HG02610 (cell line): ENCODE results near the gene CA7.

ENCODE experiments used
- ATAC-seq: cut with Tn5 transposase; IDR thresholded peaks from one replicate; pipeline ENCODE4 v1.9.1; 2021; ENCODE audit warnings: mild to moderate bottlenecking, moderate library complexity; ENCODE audit not compliant: unreplicated experiment

The CA7 gene

DNA sequence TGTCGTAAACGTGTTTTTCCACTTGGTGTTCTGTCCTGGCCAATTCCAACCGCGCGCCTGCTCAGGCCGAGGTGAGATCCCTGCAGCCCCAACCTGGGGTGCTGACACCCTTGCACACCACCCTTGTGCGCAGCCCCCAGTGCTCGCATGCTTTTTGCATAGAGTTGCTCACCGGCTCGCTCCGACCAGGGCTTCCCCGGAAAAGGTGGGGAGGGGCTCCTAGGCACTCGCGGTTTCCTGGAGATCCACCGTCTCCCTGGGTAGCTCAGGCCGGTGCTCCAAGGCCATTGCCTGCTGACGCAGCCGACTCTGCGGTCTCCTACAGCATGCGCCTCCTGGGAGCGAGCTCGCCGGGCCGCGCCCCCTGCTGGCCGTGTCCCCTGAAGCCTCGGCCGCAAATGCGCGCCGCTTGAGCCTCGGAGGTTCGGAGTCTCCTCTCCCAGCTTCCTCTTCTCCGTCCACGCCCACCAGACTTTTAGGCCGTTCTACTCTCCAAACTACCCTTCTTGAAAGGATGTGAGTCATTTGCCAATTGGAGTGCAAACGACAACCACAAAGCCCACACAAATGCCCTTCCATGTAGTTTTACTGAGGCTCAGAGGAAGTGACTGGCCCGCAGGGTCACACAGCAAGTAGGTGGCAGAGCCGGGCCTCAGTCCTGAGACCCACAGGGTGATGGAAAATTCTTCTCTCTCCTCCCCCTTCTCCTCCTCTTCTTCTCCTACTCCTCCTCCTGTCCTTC lies 28.9 kb downstream of the CA7 start:
- peak; percentile 87 for ATAC-seq

DNA sequence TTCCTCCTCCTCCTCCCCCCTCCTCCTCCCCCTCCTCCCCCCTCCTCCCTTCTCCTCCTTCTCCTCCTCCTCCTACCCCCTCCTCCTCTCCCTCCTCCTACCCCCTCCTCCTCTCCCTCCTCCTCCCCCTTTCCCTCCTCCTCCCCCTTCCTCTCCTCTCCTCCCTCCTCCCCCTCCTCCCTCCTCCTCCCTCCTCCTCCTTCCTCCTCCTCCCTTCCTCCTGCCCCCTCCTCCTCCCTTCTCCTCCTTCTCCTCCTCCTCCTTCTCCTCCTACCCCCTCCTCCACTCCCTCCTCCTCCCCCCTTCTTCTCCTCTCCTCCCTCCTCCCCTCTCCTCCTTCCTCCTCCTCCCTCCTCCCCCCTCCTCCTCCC lies 29.5 kb downstream of the CA7 start:
- no peak for ATAC-seq

DNA sequence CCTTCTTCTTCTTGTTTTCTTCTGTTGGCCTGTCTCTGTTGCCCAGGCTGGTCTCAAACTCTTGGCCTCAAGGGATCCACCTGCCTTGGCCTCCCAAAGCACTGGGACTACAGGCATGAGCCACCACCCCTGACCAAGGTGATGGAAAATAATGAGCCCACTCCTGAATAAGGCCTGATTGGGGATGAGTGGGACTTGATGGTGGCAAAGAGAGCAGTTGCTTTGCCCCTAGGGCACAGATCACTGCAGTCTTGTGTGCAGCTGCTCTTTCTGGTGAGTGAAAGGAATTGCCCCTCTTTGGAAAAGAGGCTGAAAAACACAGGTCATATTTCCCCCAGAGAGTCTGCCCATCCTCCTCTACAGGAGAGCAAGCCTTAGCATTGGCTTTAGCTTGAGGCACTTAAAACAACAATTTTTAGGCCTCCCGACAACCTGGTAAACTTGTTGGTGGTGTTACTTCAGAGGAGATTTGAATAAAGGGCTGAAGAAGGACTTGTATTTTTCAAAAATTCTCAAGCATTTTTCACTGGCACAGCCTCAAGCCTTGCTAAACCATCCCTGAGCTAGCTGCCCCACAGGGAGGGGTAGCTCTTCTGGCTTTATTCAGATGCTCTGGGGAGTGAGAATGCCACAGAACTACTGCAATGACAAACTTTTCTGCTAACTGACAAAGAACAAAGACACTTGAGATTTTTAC lies 30.0 kb downstream of the CA7 start:
- ATAC-seq: no peak

DNA sequence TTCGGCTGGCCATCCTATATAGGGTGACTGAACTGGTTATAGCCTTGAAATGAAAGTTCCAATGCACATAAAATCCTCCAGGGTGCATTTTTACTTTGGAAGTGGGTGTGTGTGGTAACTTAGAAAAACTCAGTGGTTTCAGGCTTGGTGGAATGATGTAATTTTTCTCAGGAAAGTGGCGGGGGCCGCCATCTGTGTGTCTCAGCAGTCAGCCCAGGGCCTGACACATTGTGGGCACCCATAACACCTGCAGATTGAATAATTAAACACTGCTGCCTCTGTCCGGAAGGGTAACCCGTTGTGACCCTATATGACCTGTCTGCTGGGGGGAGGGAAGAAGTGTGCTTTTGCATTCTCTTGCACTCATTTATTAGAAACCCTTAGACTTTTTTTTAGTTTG lies 33.9 kb downstream of the CA7 start:
- ATAC-seq: no peak

DNA sequence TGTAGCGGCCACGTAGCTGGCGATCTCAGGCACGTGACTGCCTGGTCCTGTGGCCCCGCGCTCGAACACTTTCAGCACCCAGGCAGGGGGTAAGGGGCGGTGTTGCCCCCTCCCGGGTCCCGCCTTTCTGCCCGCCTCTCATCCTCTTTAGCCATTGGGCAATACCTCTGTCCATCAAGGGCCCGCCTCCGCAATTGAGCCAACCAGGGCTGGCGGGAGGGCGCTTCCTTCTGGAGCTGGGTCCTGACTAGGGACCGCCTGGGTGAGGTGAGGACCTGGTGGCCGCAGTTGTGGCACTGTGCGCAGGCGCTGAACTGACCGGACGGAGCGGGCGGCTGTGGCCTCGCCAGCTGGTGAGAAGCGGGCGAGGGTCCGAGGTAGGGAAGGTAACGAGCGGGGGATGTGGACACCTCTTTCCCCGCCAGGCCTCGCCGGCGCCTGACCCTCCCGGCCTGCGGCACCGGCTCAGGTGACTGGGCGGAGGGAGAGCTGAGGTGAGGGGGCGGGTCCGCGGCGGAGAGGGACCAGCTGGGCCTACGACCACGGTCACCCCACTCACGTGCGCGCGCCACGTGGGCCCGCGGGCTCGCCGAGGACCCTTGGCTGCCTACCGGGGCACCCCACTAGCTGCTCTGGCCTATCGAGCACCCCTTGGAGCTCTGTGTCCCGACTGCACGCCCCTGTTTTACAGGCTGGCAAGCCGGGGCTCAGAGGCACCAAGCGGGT lies 36.2 kb downstream of the CA7 start, which contains the start of gene PDP2:
Gene PDP2 (plus strand): TSS at position 228 of the 726 bp plus-strand sequence. CDS start 3,770 bp downstream, outside the sequence.
- peak; percentile 95 for ATAC-seq

DNA sequence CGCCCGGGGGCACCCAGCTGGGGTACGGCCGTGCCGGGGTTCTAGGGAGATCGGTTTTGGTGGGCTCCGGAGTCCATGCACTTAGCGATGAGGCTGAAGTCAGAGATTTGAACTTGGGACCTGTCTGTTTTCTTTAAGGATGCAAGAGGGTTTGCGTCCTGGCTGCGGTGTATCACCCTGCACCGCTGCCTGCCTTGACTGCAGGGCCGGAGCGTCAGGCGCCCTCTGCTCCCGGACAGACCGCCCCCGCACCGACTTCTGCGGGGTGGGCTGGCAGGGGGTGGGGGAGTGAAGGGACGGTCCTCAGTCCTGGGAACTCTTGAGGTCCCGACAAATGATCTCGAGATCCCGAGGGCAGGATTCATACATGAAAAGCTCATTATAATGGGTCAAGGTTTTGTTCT lies 36.8 kb downstream of the CA7 start:
- no peak for ATAC-seq

DNA sequence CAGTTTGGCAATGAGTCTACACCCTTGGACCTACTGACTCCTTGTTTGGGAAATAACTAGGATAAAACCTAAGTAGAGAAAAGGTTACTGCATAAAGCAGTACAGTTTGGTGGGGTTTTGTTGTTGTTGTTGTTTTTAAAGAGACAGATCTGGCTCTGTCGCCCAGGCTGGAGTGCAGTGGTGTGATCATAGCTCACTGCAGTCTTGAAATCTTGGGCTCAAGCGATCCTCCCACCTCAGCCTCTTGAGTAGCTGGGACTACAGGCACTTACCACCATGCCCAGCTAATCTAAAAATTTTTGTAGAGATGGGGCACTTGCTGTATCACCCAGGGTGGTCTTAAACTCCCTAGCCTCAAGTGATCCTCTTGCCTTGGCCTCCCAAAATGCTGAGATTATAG lies 37.3 kb downstream of the CA7 start:
- no peak for ATAC-seq

DNA sequence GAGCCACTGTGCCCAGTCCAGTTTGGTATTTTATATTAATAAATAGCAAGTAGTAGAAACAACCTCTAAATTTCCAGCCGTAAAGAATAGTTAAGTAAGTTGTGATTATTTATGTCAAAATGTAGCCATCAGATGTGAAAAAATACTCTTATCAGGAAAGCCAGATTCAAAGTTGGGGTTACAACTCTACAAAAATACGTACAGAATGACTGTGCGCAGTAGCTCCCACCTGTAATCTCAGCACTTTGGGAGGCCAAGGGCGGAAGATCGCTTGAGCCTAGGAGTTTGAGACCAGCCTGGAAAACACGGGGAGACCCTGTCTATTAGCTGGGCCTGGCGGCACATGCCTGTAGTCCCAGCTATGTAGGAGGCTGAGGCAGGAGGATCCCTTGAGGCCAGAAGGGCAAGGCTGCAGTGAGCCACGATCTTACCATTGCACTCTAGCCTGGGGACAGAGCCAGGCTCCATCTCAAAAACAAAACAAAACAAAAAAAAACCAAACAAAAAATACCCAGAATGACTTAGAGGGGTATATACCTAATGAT lies 37.8 kb downstream of the CA7 start:
- ATAC-seq: no peak

DNA sequence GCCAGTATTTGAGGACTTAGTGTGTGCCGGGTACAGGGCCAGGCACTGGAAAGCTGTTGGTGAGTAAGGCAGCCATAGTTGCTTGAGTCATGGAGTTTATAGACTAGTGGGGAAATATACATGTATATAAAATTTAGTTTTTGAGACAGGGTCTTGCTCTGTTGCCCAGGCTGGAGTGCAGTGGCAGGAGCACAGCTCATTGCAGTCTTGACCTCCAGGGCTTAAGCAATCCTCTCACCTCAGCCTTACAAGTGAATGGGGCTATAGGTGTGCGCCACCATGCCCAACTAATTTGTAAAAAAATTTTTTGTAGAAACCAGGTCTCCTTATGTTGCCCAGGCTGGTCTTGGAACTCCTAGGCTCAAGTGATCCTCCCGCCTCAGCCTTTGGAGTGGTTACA lies 38.5 kb downstream of the CA7 start:
- ATAC-seq: no peak

DNA sequence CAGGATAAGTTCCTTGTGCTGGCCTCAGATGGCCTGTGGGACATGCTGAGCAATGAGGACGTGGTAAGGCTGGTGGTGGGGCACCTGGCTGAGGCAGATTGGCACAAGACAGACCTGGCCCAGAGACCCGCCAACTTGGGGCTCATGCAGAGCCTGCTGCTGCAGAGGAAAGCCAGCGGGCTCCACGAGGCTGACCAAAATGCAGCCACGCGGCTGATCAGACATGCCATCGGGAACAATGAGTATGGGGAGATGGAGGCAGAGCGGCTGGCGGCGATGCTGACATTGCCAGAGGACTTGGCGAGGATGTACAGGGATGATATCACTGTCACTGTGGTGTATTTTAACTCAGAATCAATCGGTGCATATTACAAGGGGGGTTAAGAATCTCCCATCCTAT lies 41.3 kb downstream of the CA7 start:
- ATAC-seq: no peak

DNA sequence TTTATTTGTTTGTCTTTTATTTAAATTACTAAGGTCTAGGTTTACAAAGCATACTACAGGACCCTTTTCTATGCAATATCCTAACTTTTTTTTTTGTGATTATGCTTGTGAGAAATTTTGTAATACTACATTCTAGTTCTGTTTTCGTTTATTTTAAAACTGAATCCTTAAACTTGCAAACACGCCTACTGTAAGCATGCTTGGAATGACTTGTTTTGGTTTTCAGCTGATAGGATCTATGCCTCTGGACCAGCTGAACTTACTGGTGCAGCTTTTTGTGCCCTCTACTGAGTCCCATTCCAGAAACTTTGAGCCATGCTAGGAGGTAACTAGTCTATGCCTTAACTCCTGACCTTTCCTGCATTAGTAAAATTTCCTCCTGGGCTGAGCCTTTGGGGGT lies 42.1 kb downstream of the CA7 start:
- ATAC-seq: no peak

DNA sequence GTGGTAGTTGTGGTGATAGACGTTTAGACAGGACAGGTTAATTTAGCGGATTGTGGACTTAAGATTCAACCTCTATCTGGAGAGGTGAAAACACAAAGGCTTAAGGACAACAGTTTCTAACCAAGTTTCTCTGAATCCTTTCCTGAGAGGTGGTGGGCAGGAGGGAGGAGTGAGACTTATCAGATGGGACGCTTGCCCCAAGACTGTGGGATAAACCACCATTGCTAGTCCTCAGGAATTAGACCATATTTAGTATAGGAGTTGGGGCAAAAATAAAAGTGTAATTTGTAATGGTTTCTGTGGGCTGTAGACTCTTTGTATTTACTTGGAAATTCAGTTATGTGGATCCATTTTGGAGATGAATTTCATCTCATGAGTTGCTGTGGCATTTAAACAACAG lies 42.7 kb downstream of the CA7 start:
- no peak for ATAC-seq

DNA sequence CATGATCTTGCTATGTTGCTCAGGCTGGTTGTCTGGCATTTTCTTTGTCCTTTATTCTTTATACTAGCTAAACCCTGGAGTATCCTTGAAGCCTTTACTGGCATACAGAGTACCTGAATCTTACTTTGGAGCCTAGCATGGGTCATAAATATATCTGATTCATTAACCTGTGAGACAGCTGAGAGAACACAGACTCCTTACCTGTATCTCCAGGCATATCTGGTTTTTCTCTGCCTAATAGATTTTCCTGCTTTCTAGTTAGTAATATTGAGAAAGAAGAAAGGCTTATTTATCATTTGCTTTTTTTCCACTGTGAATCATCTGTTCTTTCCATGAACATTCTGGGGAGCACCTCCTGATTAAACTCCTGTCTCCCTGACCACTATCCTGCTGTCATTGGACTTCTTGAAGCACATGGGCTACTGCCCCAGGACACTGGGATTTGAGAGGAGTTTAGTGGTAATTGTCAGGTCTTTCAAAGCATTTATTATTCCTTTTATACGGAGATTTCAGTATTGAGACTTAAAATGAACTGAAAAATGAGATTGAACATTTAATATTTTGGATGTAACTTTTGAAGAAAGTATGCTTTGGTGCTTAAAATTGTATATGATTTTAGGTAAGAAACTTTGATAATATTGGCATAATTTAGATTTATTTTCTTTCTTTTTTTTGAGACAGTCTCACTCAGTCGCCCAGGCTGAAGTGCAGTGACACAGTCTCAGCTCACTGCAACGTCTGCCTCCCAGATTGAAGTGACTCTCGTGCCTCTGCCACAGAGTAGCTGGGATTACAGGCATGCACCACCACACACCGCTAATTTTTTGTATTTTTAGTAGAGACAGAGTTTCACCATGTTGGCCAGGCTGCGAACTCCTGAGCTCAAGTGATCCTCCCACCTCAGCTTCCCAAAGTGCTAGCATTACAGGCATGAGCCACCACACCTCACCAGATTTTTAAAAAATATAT lies 44.7 kb downstream of the CA7 start:
- no peak for ATAC-seq

DNA sequence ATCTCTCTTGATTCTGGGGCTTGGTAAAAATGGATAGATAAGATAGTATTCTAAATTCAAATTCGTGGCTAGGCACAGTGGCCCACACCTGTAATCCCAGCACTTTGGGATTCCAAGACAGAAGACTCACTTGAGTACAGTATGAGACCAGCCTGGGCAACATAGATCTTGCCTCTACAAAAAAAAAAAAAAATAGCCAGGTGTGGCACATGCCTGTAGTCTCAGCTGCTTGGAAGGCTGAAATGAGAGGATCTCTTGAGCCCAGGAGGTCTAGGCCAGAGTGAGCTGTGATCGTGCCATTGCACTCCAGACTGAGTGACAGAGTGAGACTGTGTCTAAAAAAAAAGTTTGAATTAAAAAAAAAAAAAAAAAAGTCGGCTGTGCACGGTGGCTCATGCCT lies 45.4 kb downstream of the CA7 start:
- ATAC-seq: no peak

DNA sequence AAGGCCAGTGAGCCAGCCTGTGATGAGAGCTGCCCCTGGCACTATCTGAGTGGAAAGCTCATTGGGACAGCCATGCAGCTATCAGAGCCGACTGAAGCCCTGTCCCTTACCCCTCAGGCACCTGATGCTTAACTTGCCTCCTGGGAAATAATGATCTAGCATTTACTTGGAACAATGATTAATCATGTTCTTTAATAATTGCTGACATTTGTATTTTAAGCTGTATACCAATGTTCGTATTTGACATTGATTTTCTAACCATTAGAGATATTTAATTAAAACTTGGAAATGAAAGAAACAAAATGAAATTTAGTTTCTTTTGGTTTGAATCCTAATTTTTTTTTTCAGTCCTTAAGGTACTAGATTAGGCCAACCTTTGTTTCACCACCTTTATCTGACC lies 46.6 kb downstream of the CA7 start:
- no peak for ATAC-seq

DNA sequence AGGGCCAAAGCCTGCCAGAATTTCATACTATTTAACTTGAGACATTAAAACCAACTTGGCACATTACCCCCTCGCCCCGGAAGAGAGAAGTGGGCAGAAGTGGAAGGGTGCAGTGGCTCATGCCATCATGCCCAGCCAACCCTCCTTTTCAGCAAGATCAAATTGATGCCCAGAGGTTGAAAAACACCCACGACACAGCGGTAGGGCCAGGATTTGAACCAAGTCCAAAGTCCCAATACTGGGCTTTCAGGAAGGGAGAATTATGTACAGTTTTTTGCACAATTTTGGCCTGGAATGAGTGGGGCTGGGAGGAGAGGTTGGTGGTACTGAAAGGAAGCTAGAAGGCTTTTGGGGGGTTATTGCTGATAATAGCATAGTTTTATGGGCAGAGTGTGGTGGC lies 47.1 kb downstream of the CA7 start:
- no peak for ATAC-seq

DNA sequence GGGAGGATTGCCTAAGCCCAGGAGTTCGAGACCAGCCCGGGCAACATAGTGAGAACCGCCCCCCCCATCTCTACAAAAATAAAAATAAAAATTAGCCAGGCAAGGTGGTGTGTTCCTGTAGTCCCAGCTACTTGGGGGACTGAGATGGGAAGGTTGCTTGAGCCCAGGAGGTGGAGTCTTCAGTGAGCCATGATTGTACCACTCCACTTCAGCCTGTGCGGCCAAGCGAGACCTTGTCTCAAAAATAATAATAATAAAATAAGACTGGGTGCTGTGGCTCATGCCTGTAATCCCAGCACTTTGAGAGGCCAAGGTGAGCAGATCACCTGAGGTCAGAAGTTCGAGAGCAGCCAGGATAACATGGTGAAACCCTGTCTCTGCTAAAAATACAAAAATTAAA lies 47.6 kb downstream of the CA7 start:
- no peak for ATAC-seq

DNA sequence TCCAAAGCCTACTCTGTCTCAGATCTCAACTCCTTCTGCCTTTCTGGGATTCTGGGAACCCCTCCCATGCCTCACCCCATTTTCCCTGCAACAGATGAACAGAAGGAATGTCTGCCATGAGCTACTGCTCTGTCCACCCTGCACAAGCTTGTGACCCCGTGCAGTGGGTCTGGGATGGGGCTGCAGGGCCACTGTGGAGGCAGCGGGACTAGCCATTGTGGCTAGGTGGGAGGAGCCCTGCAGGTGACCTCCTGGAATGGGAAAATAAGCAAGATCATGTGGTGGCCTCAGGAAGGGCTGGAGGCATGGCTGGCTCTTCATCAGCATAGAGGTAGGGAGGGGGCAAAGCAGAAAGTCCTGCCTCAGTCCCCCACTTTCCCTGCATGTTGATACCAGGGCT lies 49.8 kb downstream of the CA7 start:
- no peak for ATAC-seq

DNA sequence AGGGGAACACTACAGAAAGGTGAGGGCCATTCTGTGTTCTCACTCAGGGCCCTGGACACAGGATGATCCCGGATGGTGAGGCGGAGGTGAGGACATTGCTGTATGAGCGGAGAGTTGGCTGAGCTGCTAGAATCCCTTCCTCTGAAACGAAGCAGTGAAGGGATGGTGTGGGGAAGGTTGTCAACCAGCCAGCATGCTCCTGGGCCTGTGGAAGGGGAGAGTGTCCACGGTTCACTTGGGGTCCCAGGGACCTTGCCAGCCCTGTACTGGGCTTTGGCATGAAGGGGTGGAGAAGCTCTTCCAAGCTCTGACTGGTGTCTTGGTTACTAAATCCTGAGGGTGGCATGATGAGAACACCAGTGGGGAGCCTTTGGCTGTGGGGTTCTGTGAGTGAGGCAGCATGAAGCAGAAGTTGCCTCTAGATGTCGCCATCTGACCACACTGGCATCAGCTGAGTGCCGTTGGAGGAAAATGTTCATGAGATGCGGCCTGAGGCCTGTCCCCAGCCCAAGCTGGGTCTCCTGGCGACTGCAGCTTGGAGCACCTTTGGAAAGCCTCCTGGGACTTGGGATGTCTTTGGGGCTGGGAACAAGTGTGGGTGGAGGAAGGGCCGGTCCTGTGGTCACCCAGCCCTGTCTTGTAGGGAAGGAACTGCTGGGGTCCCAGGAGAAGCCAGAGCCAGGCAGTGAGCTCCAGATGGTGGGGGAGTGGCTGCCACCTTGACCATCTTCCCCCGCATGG lies 50.9 kb downstream of the CA7 start:
- peak; percentile 65 for ATAC-seq

DNA sequence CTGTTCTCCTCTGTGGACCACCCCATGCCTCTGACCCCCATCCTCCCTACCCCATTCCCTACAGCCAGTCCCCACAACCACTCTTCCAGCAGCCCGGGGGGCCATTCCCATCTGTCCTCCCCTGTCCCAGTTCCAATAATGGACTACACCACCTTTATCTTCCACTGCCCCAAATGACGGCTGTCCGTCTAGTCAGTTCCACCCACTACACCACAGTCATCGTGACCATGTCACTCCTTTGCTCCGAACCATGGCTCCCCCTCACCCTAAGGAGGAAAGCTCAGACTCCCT lies 51.4 kb downstream of the CA7 start:
- ATAC-seq: no peak
